K562 (cell line): ENCODE measurements around the gene RNASEH2A. TPM values are rescaled to one million over a fixed set of nuclear protein-coding genes. Genes with fewer than 3 reads are reported as not detected.

Experiments
- ARNT ChIP-seq, 2 experiments: fragments of 450-650 bp; IDR thresholded peaks; 2 replicates each; pipeline ENCODE4 v1.6.1; 2016; ENCODE audit warnings: mild to moderate bottlenecking in 1 of 2
- CEBPZ ChIP-seq: fragments of 150-350 bp; IDR thresholded peaks from 2 replicates; pipeline ENCODE4 v1.6.1; 2014; ENCODE audit warnings: low read depth, mild to moderate bottlenecking, low read length, borderline replicate concordance
- FOXM1 ChIP-seq, 2 experiments: fragments of 450-650 bp in 1 of 2; sonication (generic) in 1 of 2; formaldehyde crosslinking in 1 of 2; IDR thresholded peaks; 2 replicates each; pipeline versions ENCODE4 v1.6.1 to v1.9.0; 2017 to 2022; ENCODE audit warnings: low read depth in 2 of 2, mild to moderate bottlenecking in 2 of 2, missing genetic modification reagents in 1 of 2, moderate library complexity in 1 of 2
- GABPB1 ChIP-seq: sonication (generic); formaldehyde crosslinking; IDR thresholded peaks from 2 replicates; pipeline ENCODE4 v1.8.0; 2022; ENCODE audit warnings: mild to moderate bottlenecking, missing genetic modification reagents
- HINFP ChIP-seq: fragments of 450-650 bp; conservative IDR thresholded peaks from 2 replicates; pipeline ENCODE4 v1.6.1; 2016; ENCODE audit warnings: missing genetic modification characterization, low read depth, mild to moderate bottlenecking, control low read depth, missing compliant biosample characterization
- ILK ChIP-seq: fragments of 450-650 bp; IDR thresholded peaks from 2 replicates; pipeline ENCODE4 v1.6.1; 2016; ENCODE audit warnings: missing genetic modification characterization, low read depth, mild to moderate bottlenecking, missing compliant biosample characterization, moderate library complexity, borderline replicate concordance
- MAX ChIP-seq: sonication (generic); formaldehyde crosslinking; IDR thresholded peaks from 2 replicates; pipeline ENCODE4 v1.9.0; 2022; ENCODE audit warnings: mild to moderate bottlenecking, missing genetic modification reagents
- NR2C1 ChIP-seq, 2 experiments: fragments of 450-650 bp; IDR thresholded peaks; 2 replicates each; pipeline ENCODE4 v1.6.1; 2017; ENCODE audit warnings: mild to moderate bottlenecking in 2 of 2, antibody characterized with exemption in 1 of 2, inconsistent platforms in 1 of 2, missing compliant biosample characterization in 1 of 2, missing genetic modification characterization in 1 of 2
- POLR3A ChIP-seq: IDR thresholded peaks from 2 replicates; pipeline ENCODE4 v1.6.1; 2011; ENCODE audit warnings: borderline replicate concordance, mild to moderate bottlenecking, moderate library complexity; ENCODE audit not compliant: insufficient read length, insufficient read depth; ENCODE audit errors: extremely low read depth
- RB1 ChIP-seq: fragments of 450-650 bp; IDR thresholded peaks from 2 replicates; pipeline ENCODE4 v1.6.1; 2017; ENCODE audit warnings: low read depth, mild to moderate bottlenecking
- RBM22 ChIP-seq: fragments of 200-400 bp; formaldehyde crosslinking; IDR thresholded peaks from 2 replicates; pipeline ENCODE4 v1.6.1; 2018; ENCODE audit warnings: low read length, low read depth; ENCODE audit not compliant: poor library complexity, severe bottlenecking
- SAFB ChIP-seq: fragments of 200-400 bp; formaldehyde crosslinking; IDR thresholded peaks from 2 replicates; pipeline ENCODE4 v1.6.1; 2017; ENCODE audit warnings: low read depth, low read length, borderline replicate concordance
- SMAD3 ChIP-seq: fragments of 450-650 bp; formaldehyde crosslinking; conservative IDR thresholded peaks from 2 replicates; pipeline ENCODE4 v1.4.0; 2020; ENCODE audit warnings: mild to moderate bottlenecking
- SMARCB1 ChIP-seq: IDR thresholded peaks from 2 replicates; pipeline ENCODE4 v1.6.1; 2011; ENCODE audit warnings: improper control_type of control experiment, low read depth; ENCODE audit not compliant: insufficient read length
- SREBF1 ChIP-seq: fragments of 150-350 bp; IDR thresholded peaks from 2 replicates; pipeline ENCODE4 v1.6.1; 2014; ENCODE audit warnings: antibody characterized with exemption, low read depth, low read length, borderline replicate concordance
- TCFL5 ChIP-seq: fragments of 250-450 bp; sonication (Bioruptor Pico); conservative IDR thresholded peaks from 2 replicates; pipeline ENCODE4 v1.6.1; 2021; ENCODE audit warnings: mild to moderate bottlenecking, moderate library complexity, matching md5 sums
- TEAD4 ChIP-seq, 2 experiments: sonication (generic) in 1 of 2; formaldehyde crosslinking in 1 of 2; IDR thresholded peaks; 2 replicates each; pipeline versions ENCODE4 v1.6.1 to v1.8.0; 2012 to 2022; ENCODE audit warnings: borderline replicate concordance in 1 of 2, inconsistent platforms in 1 of 2, low read length in 1 of 2, mild to moderate bottlenecking in 1 of 2, missing genetic modification reagents in 1 of 2
- TGIF2 ChIP-seq: sonication (generic); formaldehyde crosslinking; IDR thresholded peaks from 2 replicates; pipeline ENCODE4 v1.8.1; 2022; ENCODE audit warnings: mild to moderate bottlenecking, missing genetic modification reagents, moderate library complexity
- ZNF444 ChIP-seq: fragments of 250-450 bp; sonication (Bioruptor Pico); IDR thresholded peaks from 2 replicates; pipeline ENCODE4 v1.4.0; 2020; ENCODE audit warnings: mild to moderate bottlenecking, moderate library complexity
- ZNF445 ChIP-seq: fragments of 250-450 bp; sonication (Bioruptor Pico); IDR thresholded peaks from 2 replicates; pipeline ENCODE4 v1.4.0; 2020; ENCODE audit warnings: low read depth, mild to moderate bottlenecking, moderate library complexity
- ZNF699 ChIP-seq: fragments of 250-450 bp; sonication (Bioruptor Pico); IDR thresholded peaks from 2 replicates; pipeline ENCODE4 v1.8.0; 2021; ENCODE audit warnings: mild to moderate bottlenecking, moderate library complexity; ENCODE audit not compliant: insufficient replicate concordance
- polyA plus RNA-seq, 8 experiments: library from polyadenylated mRNA; depleted of rRNA in 4 of 8; stranded (reverse) in 5 of 8; unstranded in 3 of 8; fragments of >200 nt; fragmentation: Nextera tagmentation in 2 of 8; fragmentation: Illumina TruSeq in 1 of 8; extraction: Ambion mirVana in 2 of 8; extraction: Trizol in 1 of 8; gene quantifications; 2 replicates each; pipeline versions ENCODE4 v1.2.1 to v1.2.3, GENCODE V29; 2011 to 2014; ENCODE audit warnings: inconsistent platforms in 1 of 8, missing spikeins in 1 of 8
- total RNA-seq, 7 experiments: library from RNA; depleted of rRNA in 6 of 7; stranded (reverse); fragments of >200 nt in 6 of 7; fragmentation: Illumina TruSeq in 2 of 7; extraction: Trizol in 2 of 7; gene quantifications; 2 replicates each; pipeline versions ENCODE4 v1.2.1 to v1.2.3, GENCODE V29; 2011 to 2021; ENCODE audit warnings: low replicate concordance in 1 of 7

The RNASEH2A gene
- total and polyA plus RNA-seq, 9 of the 15 experiments (the other 6 are each of a cell fraction or from before 2014, with no cell fraction given), result 22.3 to 78.0 (median 61.7) TPM

- TF ChIP-seq ZNF699 (CRISPR knock-in tag) (no peak), RBM22 (no peak), MAX (CRISPR knock-in tag) (peak; percentile 95), SMAD3 (no peak), NR2C1 (IDR thresholded peaks at IDR 0.05) (no peak), NR2C1 (tag; IDR thresholded peaks at IDR 0.05) (no peak), TEAD4 (IDR thresholded peaks at IDR 0.05; ENCODE audit: low read length) (no peak), TEAD4 (CRISPR knock-in tag; IDR thresholded peaks at IDR 0.05; ENCODE audit: borderline replicate concordance) (no peak), CEBPZ (no peak), GABPB1 (CRISPR knock-in tag) (0 out of 2 replicates have a peak, but pooled peaks have one; percentile 63), HINFP (tag) (no peak), TCFL5 (CRISPR knock-in tag) (no peak), SMARCB1 (no peak), ILK (no peak), POLR3A (no peak), FOXM1 (IDR thresholded peaks at IDR 0.05; ENCODE audit: low read depth) (no peak), FOXM1 (CRISPR knock-in tag; IDR thresholded peaks at IDR 0.05; ENCODE audit: low read depth) (no peak), TGIF2 (no peak; the same call in 1 of the 2 replicates), SAFB (peak; percentile 65; the same call in 1 of the 2 replicates), ARNT (IDR thresholded peaks at IDR 0.05) (no peak), SREBF1 (peak; percentile 98), RB1 (peak; percentile 90), ZNF444 (CRISPR knock-in tag) (no peak), ZNF445 (CRISPR knock-in tag) (no peak)
These were observed 4.7 kb upstream of the RNASEH2A start, which contains the start of the genes PRDX2 and THSD8 (continued) for GRCh38 chr19:12801466-12802266.
